HepG2 (cell line): ENCODE measurements around the gene STAT6. TPM values are rescaled to one million over a fixed set of nuclear protein-coding genes. Genes with fewer than 3 reads are reported as not detected.

Experiments
- CAMTA2 ChIP-seq: sonication (generic); formaldehyde crosslinking; IDR thresholded peaks from 2 replicates; pipeline ENCODE4 v1.4.0; 2020; ENCODE audit warnings: mild to moderate bottlenecking, missing genetic modification reagents, borderline replicate concordance
- GABPB1 ChIP-seq: IDR thresholded peaks from 2 replicates; pipeline ENCODE4 v1.6.1; 2016; ENCODE audit warnings: mild to moderate bottlenecking, missing genetic modification reagents, moderate library complexity, missing compliant biosample characterization
- JUN ChIP-seq: sonication (generic); formaldehyde crosslinking; IDR thresholded peaks from 2 replicates; pipeline ENCODE4 v1.4.0; 2020; ENCODE audit warnings: mild to moderate bottlenecking, missing genetic modification reagents
- KDM1A ChIP-seq: IDR thresholded peaks from 2 replicates; pipeline ENCODE4 v1.6.1; 2016; ENCODE audit warnings: missing compliant biosample characterization
- KMT2A ChIP-seq: sonication (generic); formaldehyde crosslinking; IDR thresholded peaks from 2 replicates; pipeline ENCODE4 v1.4.0; 2020; ENCODE audit warnings: missing genetic modification reagents
- MYC ChIP-seq: sonication (generic); formaldehyde crosslinking; IDR thresholded peaks from 2 replicates; pipeline ENCODE4 v1.9.0; 2021; ENCODE audit warnings: missing genetic modification reagents, borderline replicate concordance
- NR1H2 ChIP-seq: sonication (generic); formaldehyde crosslinking; IDR thresholded peaks from 2 replicates; pipeline ENCODE4 v1.8.1; 2022; ENCODE audit warnings: low read depth, missing genetic modification reagents, borderline replicate concordance
- ONECUT2 ChIP-seq: sonication (generic); formaldehyde crosslinking; IDR thresholded peaks from 2 replicates; pipeline ENCODE4 v1.4.0; 2020; ENCODE audit warnings: missing genetic modification reagents
- TBX2 ChIP-seq: sonication (generic); formaldehyde crosslinking; IDR thresholded peaks from 2 replicates; pipeline ENCODE4 v1.5.0; 2020; ENCODE audit warnings: missing genetic modification reagents, mild to moderate bottlenecking, borderline replicate concordance
- ZBTB38 ChIP-seq: sonication (generic); formaldehyde crosslinking; IDR thresholded peaks from 2 replicates; pipeline ENCODE4 v1.5.1; 2020; ENCODE audit warnings: mild to moderate bottlenecking, missing genetic modification reagents
- ZNF101 ChIP-seq: sonication (generic); formaldehyde crosslinking; IDR thresholded peaks from 2 replicates; pipeline ENCODE4 v1.4.0; 2020; ENCODE audit warnings: mild to moderate bottlenecking, low read depth, missing genetic modification reagents, borderline replicate concordance
- ZNF235 ChIP-seq: sonication (generic); formaldehyde crosslinking; IDR thresholded peaks from 2 replicates; pipeline ENCODE4 v1.8.1; 2023; ENCODE audit warnings: mild to moderate bottlenecking, missing genetic modification reagents, borderline replicate concordance
- ZNF260 ChIP-seq: sonication (generic); formaldehyde crosslinking; IDR thresholded peaks from 2 replicates; pipeline ENCODE4 v1.4.0; 2020; ENCODE audit warnings: missing genetic modification reagents, low read depth, mild to moderate bottlenecking, borderline replicate concordance
- ZNF543 ChIP-seq: sonication (generic); formaldehyde crosslinking; IDR thresholded peaks from 2 replicates; pipeline ENCODE4 v1.4.0; 2020; ENCODE audit warnings: mild to moderate bottlenecking, missing genetic modification reagents
- ZNF547 ChIP-seq: sonication (generic); formaldehyde crosslinking; IDR thresholded peaks from 2 replicates; pipeline ENCODE4 v1.5.1; 2020; ENCODE audit warnings: mild to moderate bottlenecking, missing genetic modification reagents
- ZNF563 ChIP-seq: sonication (generic); formaldehyde crosslinking; IDR thresholded peaks from 2 replicates; pipeline ENCODE4 v1.8.0; 2022; ENCODE audit warnings: mild to moderate bottlenecking, moderate library complexity, missing genetic modification reagents
- ZNF614 ChIP-seq: IDR thresholded peaks from 2 replicates; pipeline ENCODE4 v1.6.1; 2018; ENCODE audit warnings: missing biosample characterization, missing genetic modification reagents, inconsistent platforms, borderline replicate concordance
- polyA plus RNA-seq, 8 experiments: library from polyadenylated mRNA; depleted of rRNA in 3 of 8; stranded (reverse) in 7 of 8; unstranded in 1 of 8; fragments of >200 nt; fragmentation: Illumina TruSeq in 4 of 8; extraction: Trizol in 4 of 8; gene quantifications; 2 replicates each; pipeline versions ENCODE4 v1.2.1 to v1.2.3, GENCODE V29; 2011 to 2016; ENCODE audit warnings: low read depth in 4 of 8, missing spikeins in 1 of 8, mixed read lengths in 1 of 8; ENCODE audit not compliant: insufficient read depth in 1 of 8
- total RNA-seq, 5 experiments: library from RNA; depleted of rRNA; stranded (reverse); fragments of >200 nt; fragmentation: Illumina TruSeq; extraction: Trizol; gene quantifications; 2 replicates each; pipeline ENCODE4 v1.2.3, GENCODE V29; 2016; ENCODE audit warnings: low read depth in 1 of 5
- TF ChIP-seq, protein P1 (sequence below): sonication (generic); formaldehyde crosslinking; IDR thresholded peaks from 2 replicates; pipeline ENCODE4 v1.8.1; 2023; ENCODE audit warnings: mild to moderate bottlenecking, moderate library complexity, missing genetic modification reagents
- TF ChIP-seq, protein P2 (sequence below): sonication (generic); formaldehyde crosslinking; IDR thresholded peaks from 2 replicates; pipeline ENCODE4 v1.8.1; 2023; ENCODE audit warnings: mild to moderate bottlenecking, missing genetic modification reagents, borderline replicate concordance
- TF ChIP-seq, protein P3 (sequence below): sonication (generic); formaldehyde crosslinking; conservative IDR thresholded peaks from 2 replicates; pipeline ENCODE4 v1.5.0; 2020; ENCODE audit warnings: missing genetic modification reagents
- TF ChIP-seq, protein P4 (sequence below): sonication (generic); formaldehyde crosslinking; IDR thresholded peaks from 2 replicates; pipeline ENCODE4 v1.5.0; 2020; ENCODE audit warnings: missing genetic modification reagents
- TF ChIP-seq, protein P5 (sequence below): sonication (generic); formaldehyde crosslinking; IDR thresholded peaks from 2 replicates; pipeline ENCODE4 v1.4.0; 2020; ENCODE audit warnings: missing genetic modification reagents, low read depth, mild to moderate bottlenecking, borderline replicate concordance
- TF ChIP-seq, protein P6 (sequence below): sonication (generic); formaldehyde crosslinking; IDR thresholded peaks from 2 replicates; pipeline ENCODE4 v1.9.0; 2021; ENCODE audit warnings: missing genetic modification reagents, mild to moderate bottlenecking, borderline replicate concordance

Gene STAT6
- total and polyA plus RNA-seq, 2 of the 13 experiments (the other 11 are each of a cell fraction or from before 2014, with no cell fraction given): 28.0 to 62.2 TPM

DNA sequence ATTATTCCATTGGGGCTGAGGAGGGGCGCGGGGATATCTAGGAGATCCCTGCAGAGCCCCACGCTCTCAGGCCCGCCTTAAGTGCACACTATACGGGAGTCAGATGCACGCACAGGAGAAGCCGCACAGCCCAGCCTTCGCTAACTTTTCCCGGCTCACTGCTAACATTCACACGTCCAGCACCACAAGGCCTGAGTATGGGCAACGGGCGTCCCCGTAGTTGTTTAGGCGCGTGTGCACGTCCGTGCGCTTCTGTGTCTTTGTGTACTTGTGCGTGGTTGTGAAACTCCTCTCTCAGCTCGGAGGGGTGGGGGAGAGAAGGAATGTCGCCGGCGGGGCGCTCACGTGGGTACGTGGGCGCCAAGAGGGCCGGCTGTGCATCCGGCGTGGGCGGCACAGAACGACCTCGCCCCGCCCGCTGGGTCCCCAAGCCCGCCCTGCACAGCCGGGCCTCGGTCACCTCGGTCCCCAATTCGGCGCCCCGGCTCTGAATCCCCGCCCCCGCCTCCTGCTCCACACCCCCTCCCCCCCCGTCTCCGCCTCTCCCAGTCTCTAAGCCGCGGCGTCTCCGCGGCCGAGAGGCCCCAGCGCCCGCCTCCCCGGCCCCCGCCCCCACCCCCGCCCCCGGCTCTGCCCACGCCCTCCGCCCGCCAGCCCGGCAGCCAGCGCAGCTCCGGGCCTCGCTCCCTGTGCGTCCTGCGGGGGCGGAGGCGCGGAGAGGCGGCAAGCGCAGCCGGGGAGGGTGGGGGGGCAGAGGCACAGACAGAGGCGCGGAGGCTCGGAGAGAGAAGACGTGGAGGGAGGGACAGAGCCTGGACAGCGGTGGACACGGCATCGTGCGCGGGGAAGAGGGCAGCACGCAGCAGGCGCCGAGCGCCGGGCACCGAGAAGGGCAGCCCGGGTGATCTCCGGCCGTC lies 22.6 kb downstream of the STAT6 start, which contains the start of gene NAB2 (continued):
- TF ChIP-seq, protein P1, sequence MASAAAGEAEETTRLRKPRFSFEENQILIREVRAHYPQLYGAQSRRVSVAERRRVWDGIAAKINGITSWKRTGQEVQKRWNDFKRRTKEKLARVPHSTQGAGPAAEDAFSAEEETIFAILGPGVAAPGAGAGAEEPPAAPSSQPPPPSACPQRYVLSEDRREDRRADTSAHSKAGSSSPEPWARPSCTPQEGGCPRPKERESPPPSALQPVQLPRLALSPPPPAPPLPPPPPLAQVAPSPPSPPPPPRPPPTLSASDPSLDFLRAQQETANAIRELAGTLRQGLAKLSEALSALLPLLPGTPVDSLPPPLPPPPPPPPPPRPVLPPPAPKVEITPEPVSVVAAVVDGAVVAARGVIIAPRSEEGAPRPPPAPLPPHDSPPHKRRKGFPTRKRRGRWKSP (CRISPR knock-in tag): no peak; the same call in 1 of the 2 replicates
- peak; percentile 77 for TF ChIP-seq GABPB1 (CRISPR knock-in tag)
- 0 out of 2 replicates have a peak, but pooled peaks have one; percentile 28 for TF ChIP-seq ZBTB38 (CRISPR knock-in tag)
- TF ChIP-seq, protein P2, sequence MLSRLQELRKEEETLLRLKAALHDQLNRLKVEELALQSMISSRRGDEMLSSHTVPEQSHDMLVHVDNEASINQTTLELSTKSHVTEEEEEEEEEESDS: no peak
- TF ChIP-seq TBX2 (CRISPR knock-in tag): peak; percentile 79
- no peak for TF ChIP-seq ZNF101
- no peak for TF ChIP-seq JUN (CRISPR knock-in tag)
- TF ChIP-seq, protein P3, sequence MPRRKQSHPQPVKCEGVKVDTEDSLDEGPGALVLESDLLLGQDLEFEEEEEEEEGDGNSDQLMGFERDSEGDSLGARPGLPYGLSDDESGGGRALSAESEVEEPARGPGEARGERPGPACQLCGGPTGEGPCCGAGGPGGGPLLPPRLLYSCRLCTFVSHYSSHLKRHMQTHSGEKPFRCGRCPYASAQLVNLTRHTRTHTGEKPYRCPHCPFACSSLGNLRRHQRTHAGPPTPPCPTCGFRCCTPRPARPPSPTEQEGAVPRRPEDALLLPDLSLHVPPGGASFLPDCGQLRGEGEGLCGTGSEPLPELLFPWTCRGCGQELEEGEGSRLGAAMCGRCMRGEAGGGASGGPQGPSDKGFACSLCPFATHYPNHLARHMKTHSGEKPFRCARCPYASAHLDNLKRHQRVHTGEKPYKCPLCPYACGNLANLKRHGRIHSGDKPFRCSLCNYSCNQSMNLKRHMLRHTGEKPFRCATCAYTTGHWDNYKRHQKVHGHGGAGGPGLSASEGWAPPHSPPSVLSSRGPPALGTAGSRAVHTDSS (CRISPR knock-in tag): no peak
- peak; percentile 47 for TF ChIP-seq ZNF614
- peak; percentile 9; the same call in 1 of the 2 replicates for TF ChIP-seq ONECUT2 (CRISPR knock-in tag)
- TF ChIP-seq, protein P4, sequence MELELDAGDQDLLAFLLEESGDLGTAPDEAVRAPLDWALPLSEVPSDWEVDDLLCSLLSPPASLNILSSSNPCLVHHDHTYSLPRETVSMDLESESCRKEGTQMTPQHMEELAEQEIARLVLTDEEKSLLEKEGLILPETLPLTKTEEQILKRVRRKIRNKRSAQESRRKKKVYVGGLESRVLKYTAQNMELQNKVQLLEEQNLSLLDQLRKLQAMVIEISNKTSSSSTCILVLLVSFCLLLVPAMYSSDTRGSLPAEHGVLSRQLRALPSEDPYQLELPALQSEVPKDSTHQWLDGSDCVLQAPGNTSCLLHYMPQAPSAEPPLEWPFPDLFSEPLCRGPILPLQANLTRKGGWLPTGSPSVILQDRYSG: no peak
- no peak for TF ChIP-seq ZNF547 (CRISPR knock-in tag)
- peak; percentile 91 for TF ChIP-seq MYC (CRISPR knock-in tag)
- peak; percentile 70; the same call in 1 of the 2 replicates for TF ChIP-seq ZNF543
- TF ChIP-seq, protein P5, sequence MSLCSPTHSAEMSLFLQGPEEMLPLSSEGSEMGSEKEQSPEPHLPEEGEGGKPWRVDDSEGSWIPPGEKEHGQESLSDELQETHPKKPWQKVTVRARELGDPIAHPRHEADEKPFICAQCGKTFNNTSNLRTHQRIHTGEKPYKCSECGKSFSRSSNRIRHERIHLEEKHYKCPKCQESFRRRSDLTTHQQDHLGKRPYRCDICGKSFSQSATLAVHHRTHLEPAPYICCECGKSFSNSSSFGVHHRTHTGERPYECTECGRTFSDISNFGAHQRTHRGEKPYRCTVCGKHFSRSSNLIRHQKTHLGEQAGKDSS: no peak
- TF ChIP-seq CAMTA2 (CRISPR knock-in tag): no peak
- TF ChIP-seq, protein P6, sequence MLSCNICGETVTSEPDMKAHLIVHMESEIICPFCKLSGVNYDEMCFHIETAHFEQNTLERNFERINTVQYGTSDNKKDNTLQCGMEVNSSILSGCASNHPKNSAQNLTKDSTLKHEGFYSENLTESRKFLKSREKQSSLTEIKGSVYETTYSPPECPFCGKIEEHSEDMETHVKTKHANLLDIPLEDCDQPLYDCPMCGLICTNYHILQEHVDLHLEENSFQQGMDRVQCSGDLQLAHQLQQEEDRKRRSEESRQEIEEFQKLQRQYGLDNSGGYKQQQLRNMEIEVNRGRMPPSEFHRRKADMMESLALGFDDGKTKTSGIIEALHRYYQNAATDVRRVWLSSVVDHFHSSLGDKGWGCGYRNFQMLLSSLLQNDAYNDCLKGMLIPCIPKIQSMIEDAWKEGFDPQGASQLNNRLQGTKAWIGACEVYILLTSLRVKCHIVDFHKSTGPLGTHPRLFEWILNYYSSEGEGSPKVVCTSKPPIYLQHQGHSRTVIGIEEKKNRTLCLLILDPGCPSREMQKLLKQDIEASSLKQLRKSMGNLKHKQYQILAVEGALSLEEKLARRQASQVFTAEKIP (CRISPR knock-in tag): no peak
- TF ChIP-seq KMT2A: no peak
- TF ChIP-seq ZNF563 (CRISPR knock-in tag): 0 out of 2 replicates have a peak, but pooled peaks have one; percentile 53
- TF ChIP-seq ZNF260 (CRISPR knock-in tag): no peak
- no peak for TF ChIP-seq ZNF235 (CRISPR knock-in tag)
- no peak for TF ChIP-seq KDM1A (CRISPR knock-in tag)
- TF ChIP-seq NR1H2 (CRISPR knock-in tag): no peak
